ENCODE data around the gene STK32A.

GRCh38 chr5:147388184-147389108, 153.6 kb downstream of the STK32A start:
- TF ChIP-seq, protein P1, sequence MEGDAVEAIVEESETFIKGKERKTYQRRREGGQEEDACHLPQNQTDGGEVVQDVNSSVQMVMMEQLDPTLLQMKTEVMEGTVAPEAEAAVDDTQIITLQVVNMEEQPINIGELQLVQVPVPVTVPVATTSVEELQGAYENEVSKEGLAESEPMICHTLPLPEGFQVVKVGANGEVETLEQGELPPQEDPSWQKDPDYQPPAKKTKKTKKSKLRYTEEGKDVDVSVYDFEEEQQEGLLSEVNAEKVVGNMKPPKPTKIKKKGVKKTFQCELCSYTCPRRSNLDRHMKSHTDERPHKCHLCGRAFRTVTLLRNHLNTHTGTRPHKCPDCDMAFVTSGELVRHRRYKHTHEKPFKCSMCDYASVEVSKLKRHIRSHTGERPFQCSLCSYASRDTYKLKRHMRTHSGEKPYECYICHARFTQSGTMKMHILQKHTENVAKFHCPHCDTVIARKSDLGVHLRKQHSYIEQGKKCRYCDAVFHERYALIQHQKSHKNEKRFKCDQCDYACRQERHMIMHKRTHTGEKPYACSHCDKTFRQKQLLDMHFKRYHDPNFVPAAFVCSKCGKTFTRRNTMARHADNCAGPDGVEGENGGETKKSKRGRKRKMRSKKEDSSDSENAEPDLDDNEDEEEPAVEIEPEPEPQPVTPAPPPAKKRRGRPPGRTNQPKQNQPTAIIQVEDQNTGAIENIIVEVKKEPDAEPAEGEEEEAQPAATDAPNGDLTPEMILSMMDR (IDR thresholded peaks at IDR 0.05), result no peak
- TF ChIP-seq EP300 (IDR thresholded peaks at IDR 0.05) (no peak), CBX8 (IDR thresholded peaks at IDR 0.05) (no peak), JUN (IDR thresholded peaks at IDR 0.05) (no peak), HMGXB4 (CRISPR knock-in tag; IDR thresholded peaks at IDR 0.05; ENCODE audit: borderline replicate concordance) (no peak), RAD21 (conservative IDR thresholded peaks at IDR 0.05 in 1 of 2, IDR thresholded peaks at IDR 0.05 in 1 of 2) (no peak), BHLHE40 (IDR thresholded peaks at IDR 0.05; ENCODE audit: low read depth, low read length) (no peak)
- TF ChIP-seq, protein P2, sequence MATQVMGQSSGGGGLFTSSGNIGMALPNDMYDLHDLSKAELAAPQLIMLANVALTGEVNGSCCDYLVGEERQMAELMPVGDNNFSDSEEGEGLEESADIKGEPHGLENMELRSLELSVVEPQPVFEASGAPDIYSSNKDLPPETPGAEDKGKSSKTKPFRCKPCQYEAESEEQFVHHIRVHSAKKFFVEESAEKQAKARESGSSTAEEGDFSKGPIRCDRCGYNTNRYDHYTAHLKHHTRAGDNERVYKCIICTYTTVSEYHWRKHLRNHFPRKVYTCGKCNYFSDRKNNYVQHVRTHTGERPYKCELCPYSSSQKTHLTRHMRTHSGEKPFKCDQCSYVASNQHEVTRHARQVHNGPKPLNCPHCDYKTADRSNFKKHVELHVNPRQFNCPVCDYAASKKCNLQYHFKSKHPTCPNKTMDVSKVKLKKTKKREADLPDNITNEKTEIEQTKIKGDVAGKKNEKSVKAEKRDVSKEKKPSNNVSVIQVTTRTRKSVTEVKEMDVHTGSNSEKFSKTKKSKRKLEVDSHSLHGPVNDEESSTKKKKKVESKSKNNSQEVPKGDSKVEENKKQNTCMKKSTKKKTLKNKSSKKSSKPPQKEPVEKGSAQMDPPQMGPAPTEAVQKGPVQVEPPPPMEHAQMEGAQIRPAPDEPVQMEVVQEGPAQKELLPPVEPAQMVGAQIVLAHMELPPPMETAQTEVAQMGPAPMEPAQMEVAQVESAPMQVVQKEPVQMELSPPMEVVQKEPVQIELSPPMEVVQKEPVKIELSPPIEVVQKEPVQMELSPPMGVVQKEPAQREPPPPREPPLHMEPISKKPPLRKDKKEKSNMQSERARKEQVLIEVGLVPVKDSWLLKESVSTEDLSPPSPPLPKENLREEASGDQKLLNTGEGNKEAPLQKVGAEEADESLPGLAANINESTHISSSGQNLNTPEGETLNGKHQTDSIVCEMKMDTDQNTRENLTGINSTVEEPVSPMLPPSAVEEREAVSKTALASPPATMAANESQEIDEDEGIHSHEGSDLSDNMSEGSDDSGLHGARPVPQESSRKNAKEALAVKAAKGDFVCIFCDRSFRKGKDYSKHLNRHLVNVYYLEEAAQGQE (IDR thresholded peaks at IDR 0.05), result no peak
- TF ChIP-seq, protein P3, sequence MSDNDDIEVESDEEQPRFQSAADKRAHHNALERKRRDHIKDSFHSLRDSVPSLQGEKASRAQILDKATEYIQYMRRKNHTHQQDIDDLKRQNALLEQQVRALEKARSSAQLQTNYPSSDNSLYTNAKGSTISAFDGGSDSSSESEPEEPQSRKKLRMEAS (IDR thresholded peaks at IDR 0.05), result no peak

Data from A549 (cell line).